Endothelial cell of umbilical vein (primary cell): ENCODE measurements around the gene EPS8. TPM values are rescaled to one million over a fixed set of nuclear protein-coding genes. Genes with fewer than 3 reads are reported as not detected.

ENCODE experiments used
- BruUV-seq: library from RNA; stranded (reverse); fragments of 400-500 nt; replicated peaks from 2 replicates; lab custom pipeline; 2021; lab: Mats Ljungman, UMichigan
- CTCF ChIA-PET: fragments of 300-600, 350-600 bp; sonication (Branson Sonifier 250); formaldehyde crosslinking; loops from one replicate; lab custom pipeline; 2021; ENCODE audit warnings: antibody characterized with exemption, inconsistent platforms; lab: Charles Lee
- POLR2A ChIA-PET: fragments of 300-600, 350-600 bp; sonication (Branson Sonifier 250); formaldehyde crosslinking; loops from one replicate; lab custom pipeline; 2021; ENCODE audit warnings: antibody characterized with exemption, inconsistent platforms; lab: Charles Lee
- DNase-seq: peaks from one replicate; pipeline ENCODE4 v3.0.0-alpha.2; 2011; ENCODE audit warnings: low read depth, low spot score
- FAIRE-seq: peaks from 2 replicates; lab custom pipeline; 2011; peaks lifted over from hg19 to GRCh38; lab: Jason Lieb, UNC
- H2AFZ ChIP-seq: 2 replicates; pipeline ENCODE4 v1.6.0; 2012; ENCODE audit warnings: low read depth, low read length, control low read depth, inconsistent platforms
- H3K27ac ChIP-seq: 2 replicates; pipeline ENCODE4 v1.5.1; 2011; ENCODE audit warnings: low read depth, mild to moderate bottlenecking, control low read depth, low read length, moderate library complexity; ENCODE audit not compliant: insufficient read depth
- H3K27me3 ChIP-seq, 2 experiments: 2 replicates each; pipeline versions ENCODE4 v1.6.0 to v1.6.1; 2011; ENCODE audit warnings: low read length in 2 of 2, mixed read lengths in 1 of 2; ENCODE audit not compliant: control insufficient read depth in 2 of 2, insufficient read depth in 2 of 2
- H3K36me3 ChIP-seq, 2 experiments: 2 replicates in 1 of 2; 3 replicates in 1 of 2; pipeline ENCODE4 v1.5.1; 2011; ENCODE audit warnings: low read length in 2 of 2, mild to moderate bottlenecking in 1 of 2, moderate library complexity in 1 of 2; ENCODE audit not compliant: control insufficient read depth in 2 of 2, insufficient read depth in 2 of 2; ENCODE audit errors: extremely low read depth in 1 of 2
- H3K4me1 ChIP-seq: 3 replicates; pipeline ENCODE4 v1.5.1; 2011; ENCODE audit warnings: mild to moderate bottlenecking, low read length; ENCODE audit not compliant: control insufficient read depth, insufficient read depth; ENCODE audit errors: extremely low read depth
- H3K4me2 ChIP-seq: 2 replicates; pipeline ENCODE4 v1.6.1; 2011; ENCODE audit warnings: low read length, control low read depth, mixed read lengths; ENCODE audit not compliant: insufficient read depth
- H3K4me3 ChIP-seq, 3 experiments: fragments of 200-600 bp in 1 of 3; sonication (generic), shearing (Covaris generic) in 1 of 3; replicated peaks in 1 of 3; 2 replicates each; pipeline ENCODE4 v1.5.1; 2011 to 2016; ENCODE audit warnings: control low read depth in 3 of 3, low read length in 3 of 3, mild to moderate bottlenecking in 2 of 3, inconsistent platforms in 1 of 3, low read depth in 1 of 3, moderate library complexity in 1 of 3; ENCODE audit not compliant: insufficient read depth in 1 of 3
- H3K79me2 ChIP-seq: 2 replicates; pipeline ENCODE4 v1.6.0; 2012; ENCODE audit warnings: low read length, inconsistent platforms; ENCODE audit not compliant: control insufficient read depth, insufficient read depth
- H3K9ac ChIP-seq: replicated peaks from 2 replicates; pipeline ENCODE3; 2011; ENCODE audit warnings: low read length, control low read depth; ENCODE audit not compliant: insufficient read depth; ENCODE audit errors: extremely low read depth
- H3K9me1 ChIP-seq: replicated peaks from 3 replicates; pipeline ENCODE4 v1.6.0; 2011; ENCODE audit warnings: mild to moderate bottlenecking, low read length; ENCODE audit not compliant: control insufficient read depth, insufficient read depth; ENCODE audit errors: extremely low read depth
- H3K9me3 ChIP-seq: replicated peaks from 2 replicates; pipeline ENCODE4 v1.5.1; 2012; ENCODE audit warnings: low read length, inconsistent platforms; ENCODE audit not compliant: control insufficient read depth, insufficient read depth
- H4K20me1 ChIP-seq: replicated peaks from 2 replicates; pipeline ENCODE3; 2011; ENCODE audit warnings: mild to moderate bottlenecking, low read length; ENCODE audit not compliant: control insufficient read depth, insufficient read depth; ENCODE audit errors: extremely low read depth
- CTCF ChIP-seq, 2 donors: IDR thresholded peaks; 1 replicate in 1 of 2; 2 replicates in 1 of 2; pipeline ENCODE4 v1.5.1; 2011; ENCODE audit warnings: low read length in 2 of 2, mild to moderate bottlenecking in 2 of 2, moderate library complexity in 2 of 2, control low read depth in 1 of 2, inconsistent platforms in 1 of 2, low read depth in 1 of 2; ENCODE audit not compliant: insufficient read depth in 1 of 2; ENCODE audit errors: extremely low read depth in 1 of 2
- EZH2 ChIP-seq: IDR thresholded peaks from 2 replicates; pipeline ENCODE4 v1.6.1; 2012; ENCODE audit warnings: borderline replicate concordance, low read depth, mild to moderate bottlenecking, moderate library complexity, low read length, inconsistent platforms; ENCODE audit not compliant: severe bottlenecking
- FOS ChIP-seq: IDR thresholded peaks from 2 replicates; pipeline ENCODE4 v1.6.1; 2011; ENCODE audit warnings: mild to moderate bottlenecking, low read length, moderate library complexity, borderline replicate concordance; ENCODE audit not compliant: insufficient read depth
- GATA2 ChIP-seq: IDR thresholded peaks from 2 replicates; pipeline ENCODE4 v1.7.0; 2011; ENCODE audit warnings: low read depth, mild to moderate bottlenecking, moderate library complexity, mixed read lengths, low read length; ENCODE audit not compliant: insufficient read length, insufficient read depth
- JUN ChIP-seq: IDR thresholded peaks from 2 replicates; pipeline ENCODE4 v1.6.1; 2011; ENCODE audit warnings: borderline replicate concordance, low read depth; ENCODE audit not compliant: insufficient read length, insufficient read depth
- MYC ChIP-seq: IDR thresholded peaks from one replicate; pipeline ENCODE4 v1.6.1; 2011; ENCODE audit warnings: mild to moderate bottlenecking, low read depth, low read length
- POLR2A ChIP-seq: IDR thresholded peaks from 2 replicates; pipeline ENCODE4 v1.6.1; 2012; ENCODE audit warnings: low read depth, mild to moderate bottlenecking, control low read depth, low read length
- POLR2AphosphoS5 ChIP-seq: IDR thresholded peaks from 2 replicates; pipeline ENCODE4 v1.6.1; 2012; ENCODE audit warnings: low read depth, mild to moderate bottlenecking, control low read depth, low read length, moderate library complexity; ENCODE audit not compliant: insufficient read depth
- dilution Hi-C: fragments of 300-500 bp; cut with MboI; formaldehyde crosslinking; loops from one replicate; pipeline ENCODE4 v1.15.0; 2019; ENCODE audit warnings: low sequenced_read_pairs; ENCODE audit not compliant: extremely low pct_ligation_motif_present
- intact Hi-C: fragments of 100-400 bp; cut with micrococcal nuclease; formaldehyde crosslinking; loops from one replicate; pipeline ENCODE4 v1.10.0; 2022
- polyA plus RNA-seq, 4 experiments: library from polyadenylated mRNA; depleted of rRNA in 3 of 4; stranded (reverse) in 3 of 4; unstranded in 1 of 4; fragments of >200 nt; gene quantifications; 2 replicates each; pipeline versions ENCODE4 v1.2.1 to v1.2.3, GENCODE V29; 2011 to 2012; ENCODE audit warnings: missing spikeins in 1 of 4
- total RNA-seq: library from RNA; stranded (reverse); gene quantifications from 2 replicates; pipeline ENCODE4 v1.2.3, GENCODE V29; 2021
- TF ChIP-seq, protein P1 (sequence below): IDR thresholded peaks from 2 replicates; pipeline ENCODE4 v1.6.1; 2011; ENCODE audit not compliant: insufficient read depth, insufficient read length

EPS8 gene
- total and polyA plus RNA-seq, 2 donors (not counting 3 experiments of a cell fraction or from before 2014, with no cell fraction given), result 8.4 to 11.9 TPM

GRCh38 chr12:15752785-15753184 lies 36.4 kb downstream of the EPS8 start:
- H3K36me3 ChIP-seq, result no peaks in the 10 kb centered on the region
- no peaks in the 10 kb centered on the region for H3K9me3 ChIP-seq
- no peak overlapping the region for H3K4me3 ChIP-seq
- no peak overlapping the region for H3K9ac ChIP-seq
- ChIA-PET POLR2A (no interaction called here), CTCF (interaction anchor here (0.9 to 1.2 kb wide), 2 partner anchors 15 to 20 kb away, joined by 3 read pairs; no protein-coding TSS in a partner anchor)
- no peak overlapping the region for H2AFZ ChIP-seq
- no peak overlapping the region for H3K27ac ChIP-seq
- intact Hi-C loops (no loop called here), dilution Hi-C loops (no loop called here)
- FAIRE-seq, result no peak
- peaks cover 3% of the 10 kb centered on the region for H3K79me2 ChIP-seq
- no peak for TF ChIP-seq JUN
- no peak for TF ChIP-seq MYC
- TF ChIP-seq, protein P1, sequence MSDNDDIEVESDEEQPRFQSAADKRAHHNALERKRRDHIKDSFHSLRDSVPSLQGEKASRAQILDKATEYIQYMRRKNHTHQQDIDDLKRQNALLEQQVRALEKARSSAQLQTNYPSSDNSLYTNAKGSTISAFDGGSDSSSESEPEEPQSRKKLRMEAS, result no peak
- TF ChIP-seq GATA2, result no peak
- no peak for TF ChIP-seq POLR2A
- TF ChIP-seq POLR2AphosphoS5, result no peak
- peaks cover 8% of the 10 kb centered on the region for H3K4me1 ChIP-seq
- H3K9me1 ChIP-seq, result peaks cover 2% of the 10 kb centered on the region
- DNase-seq, result no peak
- no peak overlapping the region for H3K4me2 ChIP-seq
- no peaks in the 10 kb centered on the region for H4K20me1 ChIP-seq
- no peaks in the 10 kb centered on the region for H3K27me3 ChIP-seq
- BruUV-seq, result no TSS peak

DNA sequence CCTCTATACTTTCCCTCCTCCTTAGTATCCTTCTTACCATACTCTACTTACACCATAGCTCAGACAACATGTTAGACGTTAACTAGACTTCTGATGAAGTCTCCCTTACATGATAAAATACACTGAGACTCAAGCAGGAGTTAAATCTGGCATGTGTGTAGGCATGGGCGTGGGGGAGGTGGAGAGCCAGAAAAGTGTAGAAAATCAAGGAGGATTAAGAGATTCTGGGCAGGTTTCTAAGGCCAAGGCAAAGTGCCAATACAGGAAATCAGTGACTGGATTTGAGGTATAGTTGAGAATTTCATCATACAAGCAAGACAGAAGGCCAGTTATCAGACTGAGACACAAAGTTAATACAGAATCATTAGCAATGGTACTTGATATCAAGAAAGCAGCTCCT lies 37.4 kb downstream of the EPS8 start:
- TF ChIP-seq MYC (no peak), POLR2A (no peak), JUN (no peak), POLR2AphosphoS5 (no peak), CTCF (IDR thresholded peaks at IDR 0.05; ENCODE audit: extremely low read depth in 1 of 2, insufficient read depth in 1 of 2, low read depth in 1 of 2, low read length in 2 of 2) (no peak), EZH2 (no peak), FOS (no peak), GATA2 (no peak)
- TF ChIP-seq, protein P1, result no peak
- intact Hi-C loops (no loop called here), dilution Hi-C loops (no loop called here)
- H2AFZ ChIP-seq, result no peak overlapping the region
- ChIA-PET POLR2A (no interaction called here), CTCF (interaction anchor here (0.7 kb wide), 1 partner anchor 15 kb away, joined by 3 read pairs; no protein-coding TSS in a partner anchor)
- no TSS peak for BruUV-seq
- H3K9me3 ChIP-seq, result no peaks in the 10 kb centered on the region
- H3K79me2 ChIP-seq, result peaks cover 3% of the 10 kb centered on the region
- DNase-seq (no peak), FAIRE-seq (no peak)
- no peak overlapping the region for H3K27ac ChIP-seq
- no peak overlapping the region for H3K4me3 ChIP-seq
- H3K4me1 ChIP-seq, result peaks cover 8% of the 10 kb centered on the region
- H3K27me3 ChIP-seq, result no peaks in the 10 kb centered on the region
- peaks cover 2% of the 10 kb centered on the region for H3K9me1 ChIP-seq
- H3K36me3 ChIP-seq, result no peaks in the 10 kb centered on the region
- H4K20me1 ChIP-seq, result no peaks in the 10 kb centered on the region
- H3K4me2 ChIP-seq, result no peak overlapping the region
- no peak overlapping the region for H3K9ac ChIP-seq
